NCI-H2227 (cell line): ENCODE data around the gene ZNF433.
"Not testable (repeated sequence)": the region's sequence is repeated elsewhere in the genome, so short reads cannot be mapped to it uniquely, and the experiment has no call there.

Source experiments
- DNase-seq: peaks from one replicate; lab custom pipeline; 2025; ENCODE audit not compliant: unreplicated experiment; lab: John Stamatoyannopoulos, UW

ZNF433 gene

GRCh38 chr19:12035220-12036172 is at the start of gene ZNF433:
ZNF433 (minus strand) TSS chr19:12035679; CDS start chr19:12035539, 140 bp downstream.
- peak; percentile 84 for DNase-seq

GRCh38 chr19:12083336-12083735 is 47.9 kb upstream of the ZNF433 start:
- DNase-seq = not testable (repeated sequence)

- no peak for DNase-seq
These were observed 41.9 kb upstream of the ZNF433 start for GRCh38 chr19:12077375-12077774.

GRCh38 chr19:12076331-12076730 is 40.9 kb upstream of the ZNF433 start:
- not testable (repeated sequence) for DNase-seq

- DNase-seq = no peak
These were observed 40.2 kb upstream of the ZNF433 start for GRCh38 chr19:12075538-12076139.

GRCh38 chr19:12064590-12065538 is 29.4 kb upstream of the ZNF433 start, which contains the start of gene ZNF844:
ZNF844 (plus strand) TSS chr19:12064731; CDS start chr19:12064874, 143 bp downstream.
- peak; percentile 25 for DNase-seq

GRCh38 chr19:12055784-12056183 is 20.3 kb upstream of the ZNF433 start:
- DNase-seq = no peak

GRCh38 chr19:12052497-12053169 is 17.2 kb upstream of the ZNF433 start, which contains the start of gene ZNF878:
ZNF878 (minus strand) TSS chr19:12052961; CDS start chr19:12052801, 160 bp downstream.
- DNase-seq = peak; percentile 87

GRCh38 chr19:12052091-12052496 is 16.6 kb upstream of the ZNF433 start:
- no peak for DNase-seq

GRCh38 chr19:12047868-12048267 is 12.4 kb upstream of the ZNF433 start:
- DNase-seq = no peak

GRCh38 chr19:12043752-12044422 is 8.4 kb upstream of the ZNF433 start:
- DNase-seq = no peak

- no peak for DNase-seq
These were observed 7.4 kb upstream of the ZNF433 start for GRCh38 chr19:12042893-12043292.

GRCh38 chr19:12034620-12035019 is 859 bp downstream of the ZNF433 start:
- DNase-seq = no peak

GRCh38 chr19:12034198-12034597 is 1.3 kb downstream of the ZNF433 start:
- DNase-seq = no peak

GRCh38 chr19:12015753-12016116 is 19.7 kb downstream of the ZNF433 start:
- no peak for DNase-seq

GRCh38 chr19:12015015-12015752 is 20.3 kb downstream of the ZNF433 start:
- no peak for DNase-seq

GRCh38 chr19:12000152-12000981 is 35.1 kb downstream of the ZNF433 start:
- DNase-seq = no peak

GRCh38 chr19:11995174-11995573 is 40.3 kb downstream of the ZNF433 start:
- DNase-seq = no peak
